Activated CD4-positive, alpha-beta T cell treated with anti-CD3 and anti-CD28 coated beads for 36 hours (primary cell): ENCODE measurements around the gene CCNQ. TPM values are rescaled to one million over a fixed set of nuclear protein-coding genes. Genes with fewer than 3 reads are reported as not detected.
A peak's percentile ranks its signal among the peaks of the same experiment; 100 is the strongest.

ENCODE experiments used
- ATAC-seq: fragments of 200-7000 bp; cut with Tn5 transposase; one replicate; pipeline ENCODE4 v1.10.0; 2021; ENCODE audit warnings: mild to moderate bottlenecking, moderate library complexity
- CTCF ChIA-PET: fragments of 350-600 bp; sonication (Branson Sonifier 250); formaldehyde crosslinking; loops from one replicate; lab custom pipeline; 2021; ENCODE audit warnings: antibody characterized with exemption; lab: Charles Lee
- POLR2A ChIA-PET: fragments of 350-600 bp; sonication (Branson Sonifier 250); formaldehyde crosslinking; loops from one replicate; lab custom pipeline; 2021; ENCODE audit warnings: antibody characterized with exemption, inconsistent platforms; lab: Charles Lee
- DNase-seq: peaks from one replicate; pipeline ENCODE4 v3.0.0-alpha.2; 2020
- H3K27ac Mint-ChIP-seq: one replicate; pipeline ENCODE4 v1.8.0; 2021; ENCODE audit warnings: mixed read lengths
- H3K27me3 Mint-ChIP-seq: one replicate; pipeline ENCODE4 v1.8.0; 2021; ENCODE audit warnings: mixed read lengths
- H3K36me3 Mint-ChIP-seq: one replicate; pipeline ENCODE4 v1.8.0; 2021; ENCODE audit warnings: low read depth, mixed read lengths
- H3K4me1 Mint-ChIP-seq: one replicate; pipeline ENCODE4 v1.8.0; 2021; ENCODE audit warnings: mixed read lengths
- H3K4me3 Mint-ChIP-seq: one replicate; pipeline ENCODE4 v1.8.0; 2021; ENCODE audit warnings: mild to moderate bottlenecking, moderate library complexity, mixed read lengths
- H3K9me3 Mint-ChIP-seq: one replicate; pipeline ENCODE4 v1.8.0; 2021; ENCODE audit warnings: low read depth, mixed read lengths
- intact Hi-C, 2 experiments: fragments of 100-400 bp; cut with DNase I in 1 of 2; cut with micrococcal nuclease in 1 of 2; formaldehyde crosslinking; loops; one replicate each; pipeline versions ENCODE4 v1.14.2 to v1.15.1; 2022 to 2024; cut with DNase I, micrococcal nuclease
- total RNA-seq, 2 experiments: library from RNA; stranded (reverse); gene quantifications; one replicate each; pipeline ENCODE4 v1.2.3, GENCODE V29; 2021

The CCNQ gene
- total RNA-seq, 2 experiments from 2014 or later, result 13.9 to 14.7 TPM

- no peak overlapping the region for H3K4me3 Mint-ChIP-seq
- H3K27ac Mint-ChIP-seq, result no peak overlapping the region
- intact Hi-C loops, result no loop called here
- H3K9me3 Mint-ChIP-seq, result no peaks in the 10 kb centered on the region
- peaks cover 31% of the 10 kb centered on the region for H3K4me1 Mint-ChIP-seq
- ATAC-seq (no peak), DNase-seq (no peak)
- CTCF ChIA-PET, result interaction anchor here (2.5 kb wide), 1 partner anchor 66 kb away, joined by 6 read pairs; no protein-coding TSS in a partner anchor
- no peaks in the 10 kb centered on the region for H3K27me3 Mint-ChIP-seq
- POLR2A ChIA-PET, result no interaction called here
- H3K36me3 Mint-ChIP-seq, result peaks cover 4% of the 10 kb centered on the region
Observed at GRCh38 chrX:153601511-153602110, 2.7 kb upstream of the CCNQ start.

GRCh38 chrX:153600921-153601320 lies 2.0 kb upstream of the CCNQ start:
- no peak overlapping the region for H3K4me3 Mint-ChIP-seq
- no peak overlapping the region for H3K27ac Mint-ChIP-seq
- no peak for DNase-seq
- ChIA-PET CTCF (interaction anchor here (2.5 to 3.0 kb wide), 2 partner anchors 8 to 67 kb away, joined by 6 to 18 read pairs; no protein-coding TSS in a partner anchor), POLR2A (no interaction called here)
- intact Hi-C loops, result no loop called here
- ATAC-seq, result no peak
- H3K4me1 Mint-ChIP-seq, result peaks cover 35% of the 10 kb centered on the region
- H3K9me3 Mint-ChIP-seq, result no peaks in the 10 kb centered on the region
- H3K27me3 Mint-ChIP-seq, result no peaks in the 10 kb centered on the region
- H3K36me3 Mint-ChIP-seq, result peaks cover 5% of the 10 kb centered on the region

DNA sequence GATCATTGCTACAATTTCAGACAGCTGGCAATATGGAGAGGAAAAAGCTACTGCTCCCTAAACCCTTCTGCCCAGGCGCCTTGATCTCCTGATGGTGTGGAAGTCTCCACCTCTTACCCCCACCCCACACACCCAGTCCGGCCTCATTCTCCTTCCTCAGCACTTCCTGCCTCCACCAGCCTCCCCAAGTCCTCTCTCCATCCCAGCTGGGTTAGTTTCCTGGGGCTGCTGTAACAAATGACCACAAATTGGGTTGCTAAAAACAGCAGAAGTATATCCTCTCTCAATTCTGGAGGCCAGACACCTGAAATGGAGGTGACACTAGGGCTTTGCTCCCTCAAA lies 1.1 kb upstream of the CCNQ start:
- peak overlapping the region; percentile 72 for H3K27ac Mint-ChIP-seq
- no peaks in the 10 kb centered on the region for H3K9me3 Mint-ChIP-seq
- ATAC-seq (no peak), DNase-seq (peak; percentile 32)
- peak overlapping the region; percentile 81 for H3K4me3 Mint-ChIP-seq
- ChIA-PET POLR2A (interaction anchor here (1.2 kb wide), 1 partner anchor 10 kb away, joined by 5 read pairs; no protein-coding TSS in a partner anchor), CTCF (interaction anchor here (0.6 to 3.0 kb wide), 6 partner anchors 9 to 68 kb away, joined by 3 to 18 read pairs (median 4); no protein-coding TSS in a partner anchor)
- peaks cover 9% of the 10 kb centered on the region for H3K36me3 Mint-ChIP-seq
- intact Hi-C loops, result no loop called here
- peaks cover 35% of the 10 kb centered on the region for H3K4me1 Mint-ChIP-seq
- no peaks in the 10 kb centered on the region for H3K27me3 Mint-ChIP-seq

GRCh38 chrX:153599192-153600031 lies 473 bp upstream of the CCNQ start:
- Mint-ChIP-seq H3K4me1 (peaks cover 35% of the 10 kb centered on the region), H3K36me3 (peaks cover 9% of the 10 kb centered on the region), H3K27me3 (no peaks in the 10 kb centered on the region), H3K4me3 (peak overlapping the region; percentile 81), H3K9me3 (no peaks in the 10 kb centered on the region), H3K27ac (peak overlapping the region; percentile 72)
- ATAC-seq (peak; percentile 94), DNase-seq (peak; percentile 92)
- intact Hi-C loops, result loop anchor here in 1 of 2 experiments (1.0 to 5.0 kb wide), 9 partner anchors 10 to 641 kb away; partner anchors contain the start of genes ABCD1, BCAP31, HAUS7 and HCFC1
- POLR2A ChIA-PET, result interaction anchor here (1.2 kb wide), 1 partner anchor 10 kb away, joined by 5 read pairs; no protein-coding TSS in a partner anchor
- CTCF ChIA-PET, result interaction anchor here (0.6 to 3.0 kb wide), 8 partner anchors 10 to 504 kb away, joined by 3 to 18 read pairs (median 4); no protein-coding TSS in a partner anchor

GRCh38 chrX:153596981-153597750 lies 1.8 kb downstream of the CCNQ start:
- Mint-ChIP-seq H3K4me1 (peaks cover 27% of the 10 kb centered on the region), H3K27ac (no peak overlapping the region), H3K9me3 (no peaks in the 10 kb centered on the region), H3K27me3 (no peaks in the 10 kb centered on the region), H3K36me3 (peaks cover 11% of the 10 kb centered on the region), H3K4me3 (peak overlapping the region; percentile 81)
- ATAC-seq (no peak), DNase-seq (peak; percentile 11)
- ChIA-PET CTCF (no interaction called here), POLR2A (no interaction called here)
- intact Hi-C loops, result loop anchor here (2.0 to 5.0 kb wide), 2 partner anchors 14 to 265 kb away; partner anchors contain the start of gene ZNF275 (in 1 of the 2)

GRCh38 chrX:153595859-153596857 lies 2.8 kb downstream of the CCNQ start:
- Mint-ChIP-seq H3K27me3 (no peaks in the 10 kb centered on the region), H3K9me3 (no peaks in the 10 kb centered on the region), H3K27ac (no peak overlapping the region), H3K4me1 (peaks cover 27% of the 10 kb centered on the region), H3K36me3 (peaks cover 12% of the 10 kb centered on the region), H3K4me3 (no peak overlapping the region)
- CTCF ChIA-PET, result no interaction called here
- POLR2A ChIA-PET, result no interaction called here
- intact Hi-C loops, result loop anchor here (2.0 to 5.0 kb wide), 2 partner anchors 13 to 264 kb away; partner anchors contain the start of gene ZNF275 (in 1 of the 2)
- no peak for ATAC-seq
- DNase-seq, result no peak

DNA sequence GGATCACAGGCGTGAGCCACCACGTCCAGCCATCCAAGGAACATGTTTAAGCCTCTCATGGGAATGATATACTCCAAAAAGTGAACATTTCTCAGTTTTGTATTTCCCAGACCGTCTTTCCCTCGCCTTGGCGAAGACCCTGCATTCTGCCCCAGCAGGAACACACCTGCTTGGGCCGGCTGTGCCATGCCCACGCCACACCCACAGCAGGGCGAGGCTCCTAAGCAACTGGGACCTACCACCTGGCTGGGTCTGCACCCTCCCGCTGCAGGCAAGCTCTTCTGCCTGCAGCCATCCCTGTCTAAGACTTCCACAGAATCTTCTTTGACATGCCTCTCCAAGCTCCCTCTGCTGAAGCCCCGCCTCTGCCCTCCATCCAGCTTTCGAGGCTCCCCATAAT lies 3.6 kb downstream of the CCNQ start:
- Mint-ChIP-seq H3K4me1 (peaks cover 22% of the 10 kb centered on the region), H3K4me3 (no peak overlapping the region), H3K36me3 (peaks cover 13% of the 10 kb centered on the region), H3K27ac (no peak overlapping the region), H3K9me3 (no peaks in the 10 kb centered on the region), H3K27me3 (no peaks in the 10 kb centered on the region)
- intact Hi-C loops, result loop anchor here in 1 of 2 experiments (5.0 kb wide), 1 partner anchor 263 kb away; the partner anchor contains the start of gene ZNF275
- DNase-seq (no peak), ATAC-seq (no peak)
- ChIA-PET POLR2A (no interaction called here), CTCF (interaction anchor here (1.1 kb wide), 1 partner anchor 46 kb away, joined by 3 read pairs; no protein-coding TSS in a partner anchor)

DNA sequence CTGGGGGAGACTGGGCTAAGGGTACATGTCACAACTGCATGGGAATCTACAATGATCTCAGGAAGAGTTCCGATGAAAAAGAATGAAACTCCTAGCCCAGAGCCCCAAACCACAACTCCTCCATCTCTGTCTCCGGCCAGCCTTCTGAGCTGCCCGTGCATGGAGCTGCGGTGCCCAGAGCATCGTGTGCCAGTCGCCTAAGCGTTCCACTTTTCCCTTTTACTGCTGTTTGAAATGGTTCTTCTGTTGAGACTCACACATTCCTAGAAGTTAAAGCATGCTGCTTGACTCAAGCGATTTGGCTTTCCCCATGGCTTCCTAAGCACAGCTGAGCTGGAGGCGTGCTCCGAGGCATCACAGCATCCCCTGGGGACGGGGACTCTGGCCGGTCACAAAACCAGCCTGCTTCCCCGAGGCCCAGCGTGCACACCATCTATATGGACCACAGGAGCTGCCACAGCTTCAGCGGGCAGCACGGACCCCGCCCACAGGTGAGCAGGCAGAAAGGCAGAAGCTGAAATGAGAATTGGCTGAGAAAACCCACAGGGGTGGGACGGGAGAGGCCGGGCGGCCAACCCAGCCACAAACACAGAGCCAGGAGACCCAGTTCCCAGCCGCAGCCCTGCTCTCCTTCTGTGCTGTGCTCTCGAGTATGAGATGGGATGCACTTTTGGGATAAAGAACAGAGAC lies 5.0 kb downstream of the CCNQ start:
- Mint-ChIP-seq H3K4me3 (no peak overlapping the region), H3K27me3 (no peaks in the 10 kb centered on the region), H3K4me1 (peaks cover 16% of the 10 kb centered on the region), H3K27ac (no peak overlapping the region), H3K9me3 (no peaks in the 10 kb centered on the region), H3K36me3 (peaks cover 13% of the 10 kb centered on the region)
- DNase-seq (no peak), ATAC-seq (no peak)
- ChIA-PET POLR2A (no interaction called here), CTCF (interaction anchor here (0.9 kb wide), 1 partner anchor 55 kb away, joined by 3 read pairs; no protein-coding TSS in a partner anchor)
- intact Hi-C loops, result no loop called here

DNA sequence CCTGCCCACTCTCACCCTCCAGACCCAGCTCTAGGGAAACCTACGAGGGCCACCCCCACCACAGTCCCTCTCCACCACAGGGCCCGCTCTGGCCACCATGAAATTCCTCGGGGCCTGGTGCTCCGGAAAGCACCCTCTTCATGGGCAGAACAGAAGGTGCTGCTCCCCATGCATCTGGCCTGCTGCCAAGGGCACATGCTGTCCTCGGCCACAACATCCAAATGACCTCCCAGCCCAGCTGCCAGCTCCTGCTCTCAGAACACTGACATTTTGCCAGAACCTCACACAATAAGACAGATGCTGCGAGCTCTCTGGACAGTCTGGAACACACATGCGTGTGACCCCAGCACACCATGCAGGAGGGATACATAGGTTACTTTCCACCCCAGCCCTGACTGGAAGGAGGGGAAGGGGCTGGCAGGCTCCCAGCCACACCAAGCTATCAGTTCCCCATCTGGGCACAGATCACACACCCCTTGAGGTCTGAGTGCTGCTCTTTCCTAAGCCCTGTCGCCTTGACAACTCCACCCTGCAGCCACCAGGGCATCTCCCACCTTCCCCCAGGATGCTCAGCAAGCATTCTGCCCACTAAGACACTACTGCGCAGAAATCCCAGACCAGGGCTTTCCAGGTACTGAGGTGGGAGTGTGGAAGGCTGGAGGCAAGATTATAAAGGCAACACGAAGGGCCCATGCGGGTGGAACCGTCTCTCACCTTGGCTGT lies 5.8 kb downstream of the CCNQ start:
- Mint-ChIP-seq H3K36me3 (peaks cover 15% of the 10 kb centered on the region), H3K27me3 (no peaks in the 10 kb centered on the region), H3K9me3 (no peaks in the 10 kb centered on the region), H3K4me1 (peaks cover 16% of the 10 kb centered on the region), H3K27ac (no peak overlapping the region), H3K4me3 (no peak overlapping the region)
- ATAC-seq (no peak), DNase-seq (no peak)
- ChIA-PET POLR2A (no interaction called here), CTCF (interaction anchor here (0.7 kb wide), 1 partner anchor 10 kb away, joined by 3 read pairs; no protein-coding TSS in a partner anchor)
- intact Hi-C loops, result no loop called here
